Heart right ventricle (tissue), 16 donors: ENCODE measurements around the gene ATP13A2. TPM values are rescaled to one million over a fixed set of nuclear protein-coding genes. Genes with fewer than 3 reads are reported as not detected.
A peak's percentile ranks its signal among the peaks of the same experiment; 100 is the strongest.

Experiments
- ATAC-seq, 8 donors: fragments of 200-7000 bp; cut with Tn5 transposase; one replicate each; pipeline ENCODE4 v1.9.1; 2020; ENCODE audit warnings: mild to moderate bottlenecking in 8 of 8, moderate library complexity in 8 of 8, moderate number of reproducible peaks in 1 of 8
- DNase-seq, 2 donors: peaks; one replicate each; pipeline ENCODE4 v3.0.0-alpha.2; 2020
- H3K27ac ChIP-seq, 10 donors: fragments of 200-600 bp; sonication (generic) in 2 of 10; one replicate each; pipeline versions ENCODE4 v1.5.0 to v1.8.0; 2020 to 2022; ENCODE audit warnings: mild to moderate bottlenecking in 3 of 10
- H3K27me3 ChIP-seq, 7 donors: fragments of 200-600 bp; one replicate each; pipeline ENCODE4 v1.8.0; 2021 to 2022; ENCODE audit warnings: mild to moderate bottlenecking in 2 of 7
- H3K36me3 ChIP-seq, 9 donors: fragments of 200-600 bp; sonication (generic) in 1 of 9; one replicate each; pipeline versions ENCODE4 v1.5.0 to v1.8.0; 2020 to 2022; ENCODE audit warnings: mild to moderate bottlenecking in 2 of 9
- H3K4me1 ChIP-seq, 9 donors: fragments of 200-600 bp; sonication (generic) in 1 of 9; one replicate each; pipeline versions ENCODE4 v1.5.0 to v1.8.0; 2020 to 2022; ENCODE audit warnings: mild to moderate bottlenecking in 4 of 9
- H3K4me3 ChIP-seq, 10 donors: fragments of 200-600 bp; sonication (generic) in 2 of 10; one replicate each; pipeline versions ENCODE4 v1.5.0 to v1.8.0; 2020 to 2022; ENCODE audit warnings: mild to moderate bottlenecking in 7 of 10, moderate library complexity in 2 of 10
- H3K9me3 ChIP-seq, 11 donors: fragments of 200-600 bp in 10 of 11; sonication (generic) in 2 of 11; one replicate each; pipeline versions ENCODE4 v1.5.0 to v1.8.0; 2013 to 2022; ENCODE audit warnings: mild to moderate bottlenecking in 2 of 11, control low read depth in 1 of 11, moderate library complexity in 1 of 11
- WGBS, 2 donors: extraction: QIAGEN DNeasy Blood & Tissue Kit; methylation state at CpG; one replicate each; pipeline ENCODE4 v1.1.7; 2013; ENCODE audit warnings: inconsistent platforms in 1 of 2; 5-methylcytosine and 5-hydroxymethylcytosine counted together
- intact Hi-C, 10 donors: fragments of 100-400 bp; cut with DNase I; formaldehyde crosslinking; loops; one replicate each; pipeline versions ENCODE4 v1.11.1 to v1.14.2; 2022
- long read RNA-seq, 3 donors: library from polyadenylated mRNA; unstranded; transcript quantifications; one replicate each; pipeline ENCODE4 v2.0.0, GENCODE V29; 2020 to 2021
- polyA plus RNA-seq, 2 donors: library from polyadenylated mRNA; stranded (reverse); fragments of 200-250 nt; gene quantifications; one replicate each; pipeline ENCODE4 v1.2.3, GENCODE V29; 2013
- total RNA-seq, 10 donors: library from RNA; stranded (reverse); fragmentation: NEBNext Ultra II Directional in 3 of 10; extraction: Animal tissue kit (Norgen Biotek cat#: 25700) in 3 of 10; gene quantifications; one replicate each; pipeline versions ENCODE4 v1.2.1 to v1.2.4, GENCODE V29; 2021 to 2023
- TF ChIP-seq, protein P1 (sequence below), 9 donors: fragments of 200-600 bp; sonication (generic) in 2 of 9; IDR thresholded peaks; one replicate each; pipeline versions ENCODE4 v1.5.0 to v1.8.0; 2021 to 2022; ENCODE audit warnings: antibody characterized with exemption in 9 of 9, mild to moderate bottlenecking in 5 of 9, moderate library complexity in 1 of 9
- donor health status: Arrhythmogenic right ventricular cardiomyopathy.
- donor health status: ischemic (EF 13 %, LVEDD 7.1; RV severe dilation, severe dysfunction).
- donor health status: healthy with polysubstance abuse.
- donor health status: DM: no; HTN: yes; CAD: no.
- donor health status: DM: no; HTN: no; CAD: no.
- donor health status: ischemic (EF 25% LVEDD 6.9; RV normal size, moderate dysfunction).
- donor health status: ischemic (EF 25% LVEDD 5.7; RV mildly dilated, moderate dysfunction).
- donor health status: healthy.
- donor health status: DM: yes; HTN: yes; CAD: no.
- donor health status: Ischemic cardiomyopathy.
- donor health status: ischemic (EF 35%, LVEDD 5.7; RV mildly dilated, moderate dysfunction).
- donor health status: nonischemic (EF 11% LVEDD 7.7; RV severe dilation, severe dysfunction).
- donor health status: DM: yes; HTN: yes; CAD: no.
- donor health status: PGD.
- donor health status: ischemic (EF 29% LVEDD 5.4; RV normal size, mild dysfunction).
- donor health status: nonischemic (EF 23%, LVEDD 6.1; RV moderate dilation, normal function).

The ATP13A2 gene, protein sequence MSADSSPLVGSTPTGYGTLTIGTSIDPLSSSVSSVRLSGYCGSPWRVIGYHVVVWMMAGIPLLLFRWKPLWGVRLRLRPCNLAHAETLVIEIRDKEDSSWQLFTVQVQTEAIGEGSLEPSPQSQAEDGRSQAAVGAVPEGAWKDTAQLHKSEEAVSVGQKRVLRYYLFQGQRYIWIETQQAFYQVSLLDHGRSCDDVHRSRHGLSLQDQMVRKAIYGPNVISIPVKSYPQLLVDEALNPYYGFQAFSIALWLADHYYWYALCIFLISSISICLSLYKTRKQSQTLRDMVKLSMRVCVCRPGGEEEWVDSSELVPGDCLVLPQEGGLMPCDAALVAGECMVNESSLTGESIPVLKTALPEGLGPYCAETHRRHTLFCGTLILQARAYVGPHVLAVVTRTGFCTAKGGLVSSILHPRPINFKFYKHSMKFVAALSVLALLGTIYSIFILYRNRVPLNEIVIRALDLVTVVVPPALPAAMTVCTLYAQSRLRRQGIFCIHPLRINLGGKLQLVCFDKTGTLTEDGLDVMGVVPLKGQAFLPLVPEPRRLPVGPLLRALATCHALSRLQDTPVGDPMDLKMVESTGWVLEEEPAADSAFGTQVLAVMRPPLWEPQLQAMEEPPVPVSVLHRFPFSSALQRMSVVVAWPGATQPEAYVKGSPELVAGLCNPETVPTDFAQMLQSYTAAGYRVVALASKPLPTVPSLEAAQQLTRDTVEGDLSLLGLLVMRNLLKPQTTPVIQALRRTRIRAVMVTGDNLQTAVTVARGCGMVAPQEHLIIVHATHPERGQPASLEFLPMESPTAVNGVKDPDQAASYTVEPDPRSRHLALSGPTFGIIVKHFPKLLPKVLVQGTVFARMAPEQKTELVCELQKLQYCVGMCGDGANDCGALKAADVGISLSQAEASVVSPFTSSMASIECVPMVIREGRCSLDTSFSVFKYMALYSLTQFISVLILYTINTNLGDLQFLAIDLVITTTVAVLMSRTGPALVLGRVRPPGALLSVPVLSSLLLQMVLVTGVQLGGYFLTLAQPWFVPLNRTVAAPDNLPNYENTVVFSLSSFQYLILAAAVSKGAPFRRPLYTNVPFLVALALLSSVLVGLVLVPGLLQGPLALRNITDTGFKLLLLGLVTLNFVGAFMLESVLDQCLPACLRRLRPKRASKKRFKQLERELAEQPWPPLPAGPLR
- total RNA-seq (10 to 100 TPM in 7 of 10 donors, 1 to 10 TPM in 3; 7.2 to 20.0 (median 10.6) TPM), polyA plus RNA-seq (10 to 100 TPM; 10.9 to 18.2 TPM)
- long read RNA-seq, donor 1, partial matches to known transcripts, result 7 of 14 reads
- long read RNA-seq, donor 1, other reads (novel, unspliced or antisense), result 5 of 14 reads
- long read RNA-seq, donor 2, partial matches to known transcripts, result 9 of 17 reads
- long read RNA-seq, donor 2, other reads (novel, unspliced or antisense), result 6 of 17 reads
- long read RNA-seq, donor 3, partial matches to known transcripts, result 22 of 32 reads
- long read RNA-seq, donor 3, other reads (novel, unspliced or antisense), result 10 of 32 reads

GRCh38 chr1:17011439-17012307 is at the start of gene ATP13A2:
TSS of gene ATP13A2 (minus strand) at chr1:17011928. CDS start at chr1:17011738, 190 bp downstream.
- peak; percentile 87 to 98 (median 92) for ATAC-seq
- WGBS, 2 donors, result 1 to 2% methylated on average over 57 to 94 of the region's 94 CpGs

DNA sequence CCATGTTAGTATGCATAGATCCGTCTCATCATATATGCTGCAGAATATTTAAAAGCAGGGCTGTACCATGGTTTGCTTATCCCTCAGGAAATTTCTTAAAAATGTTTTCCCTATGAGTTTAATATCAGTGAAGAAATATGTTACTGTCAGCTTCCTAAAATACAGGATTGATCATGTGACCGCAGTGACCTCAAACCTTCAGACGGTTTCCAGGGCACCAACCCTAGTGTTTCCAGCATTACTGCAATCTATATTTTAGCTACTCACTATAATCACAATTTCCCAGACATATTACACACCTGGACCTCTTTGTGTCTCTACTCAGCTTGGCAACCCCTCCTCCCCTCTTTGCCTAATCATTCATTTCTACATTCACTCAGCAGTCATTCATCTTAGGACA is 49.8 kb upstream of the ATP13A2 start:
- Histone ChIP-seq H3K36me3 (no peaks in the 10 kb centered on the region), H3K4me1 (peaks cover 0 to 62% (median 7%) of the 10 kb centered on the region in 9 donors), H3K4me3 (no peak overlapping the region), H3K27me3 (peaks cover 0 to 5% (median 0%) of the 10 kb centered on the region in 7 donors), H3K9me3 (peaks cover 0 to 14% (median 8%) of the 10 kb centered on the region in 11 donors), H3K27ac (peak overlapping the region in 1 of 10 donors; percentile 72)
- ATAC-seq, result no peak
- no peak for DNase-seq
- WGBS, 2 donors, result 75 to 76% methylated on average over 3 of the region's 3 CpGs
- TF ChIP-seq, protein P1, sequence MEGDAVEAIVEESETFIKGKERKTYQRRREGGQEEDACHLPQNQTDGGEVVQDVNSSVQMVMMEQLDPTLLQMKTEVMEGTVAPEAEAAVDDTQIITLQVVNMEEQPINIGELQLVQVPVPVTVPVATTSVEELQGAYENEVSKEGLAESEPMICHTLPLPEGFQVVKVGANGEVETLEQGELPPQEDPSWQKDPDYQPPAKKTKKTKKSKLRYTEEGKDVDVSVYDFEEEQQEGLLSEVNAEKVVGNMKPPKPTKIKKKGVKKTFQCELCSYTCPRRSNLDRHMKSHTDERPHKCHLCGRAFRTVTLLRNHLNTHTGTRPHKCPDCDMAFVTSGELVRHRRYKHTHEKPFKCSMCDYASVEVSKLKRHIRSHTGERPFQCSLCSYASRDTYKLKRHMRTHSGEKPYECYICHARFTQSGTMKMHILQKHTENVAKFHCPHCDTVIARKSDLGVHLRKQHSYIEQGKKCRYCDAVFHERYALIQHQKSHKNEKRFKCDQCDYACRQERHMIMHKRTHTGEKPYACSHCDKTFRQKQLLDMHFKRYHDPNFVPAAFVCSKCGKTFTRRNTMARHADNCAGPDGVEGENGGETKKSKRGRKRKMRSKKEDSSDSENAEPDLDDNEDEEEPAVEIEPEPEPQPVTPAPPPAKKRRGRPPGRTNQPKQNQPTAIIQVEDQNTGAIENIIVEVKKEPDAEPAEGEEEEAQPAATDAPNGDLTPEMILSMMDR (IDR thresholded peaks at IDR 0.05), result no peak
- intact Hi-C loops, result loop anchor here in 5 of 10 donors (2.0 to 10.0 kb wide), 5 partner anchors 63 to 343 kb away; no protein-coding TSS in a partner anchor

More at GRCh38 chr1:17011439-17012307, at the start of gene ATP13A2:
- TF ChIP-seq, protein P1 (IDR thresholded peaks at IDR 0.05), result no peak
- Histone ChIP-seq H3K4me3 (peak within 1 kb of the TSS; percentile 64 to 99 (median 92)), H3K36me3 (peaks cover 0 to 4% (median 0%) of the 10 kb centered on the region in 9 donors), H3K27me3 (no peaks in the 10 kb centered on the region), H3K4me1 (peaks cover 7 to 51% (median 26%) of the 10 kb centered on the region in 9 donors), H3K9me3 (no peaks in the 10 kb centered on the region), H3K27ac (peak within 1 kb of the TSS in 9 of 10 donors; percentile 58 to 82 (median 79))
- peak; percentile 70 to 85 for DNase-seq
- intact Hi-C loops, result loop anchor here in 3 of 10 donors (5.0 kb wide), 3 partner anchors 36 to 49 kb away; partner anchors contain the start of gene SDHB (in 1 of the 3)

- Histone ChIP-seq H3K27me3 (peaks cover 0 to 5% (median 0%) of the 10 kb centered on the region in 7 donors), H3K4me3 (no peak overlapping the region), H3K4me1 (peaks cover 0 to 52% (median 7%) of the 10 kb centered on the region in 9 donors), H3K27ac (peak overlapping the region in 1 of 10 donors; percentile 72), H3K9me3 (peaks cover 0 to 9% (median 7%) of the 10 kb centered on the region in 11 donors), H3K36me3 (no peaks in the 10 kb centered on the region)
- ATAC-seq (no peak), DNase-seq (no peak)
- TF ChIP-seq, protein P1 (IDR thresholded peaks at IDR 0.05), result no peak
- intact Hi-C loops, result loop anchor here in 6 of 10 donors (1.0 to 10.0 kb wide), 6 partner anchors 64 to 344 kb away; no protein-coding TSS in a partner anchor
- WGBS, 2 donors, result 48 to 53% methylated on average over 11 of the region's 11 CpGs
Observed at GRCh38 chr1:17060306-17060749, 48.6 kb upstream of the ATP13A2 start.
